Parietal lobe (tissue), 1 donor: ENCODE results near the gene POLR2E. TPM values are rescaled to one million over a fixed set of nuclear protein-coding genes. Genes with fewer than 3 reads are reported as not detected.

Experiments used
- total RNA-seq: library from RNA; depleted of rRNA; stranded (reverse); fragments of >200 nt; gene quantifications from one replicate; pipeline ENCODE4 v1.2.3, GENCODE V29; 2014

The POLR2E gene
- 37.6 TPM for total RNA-seq

DNA sequence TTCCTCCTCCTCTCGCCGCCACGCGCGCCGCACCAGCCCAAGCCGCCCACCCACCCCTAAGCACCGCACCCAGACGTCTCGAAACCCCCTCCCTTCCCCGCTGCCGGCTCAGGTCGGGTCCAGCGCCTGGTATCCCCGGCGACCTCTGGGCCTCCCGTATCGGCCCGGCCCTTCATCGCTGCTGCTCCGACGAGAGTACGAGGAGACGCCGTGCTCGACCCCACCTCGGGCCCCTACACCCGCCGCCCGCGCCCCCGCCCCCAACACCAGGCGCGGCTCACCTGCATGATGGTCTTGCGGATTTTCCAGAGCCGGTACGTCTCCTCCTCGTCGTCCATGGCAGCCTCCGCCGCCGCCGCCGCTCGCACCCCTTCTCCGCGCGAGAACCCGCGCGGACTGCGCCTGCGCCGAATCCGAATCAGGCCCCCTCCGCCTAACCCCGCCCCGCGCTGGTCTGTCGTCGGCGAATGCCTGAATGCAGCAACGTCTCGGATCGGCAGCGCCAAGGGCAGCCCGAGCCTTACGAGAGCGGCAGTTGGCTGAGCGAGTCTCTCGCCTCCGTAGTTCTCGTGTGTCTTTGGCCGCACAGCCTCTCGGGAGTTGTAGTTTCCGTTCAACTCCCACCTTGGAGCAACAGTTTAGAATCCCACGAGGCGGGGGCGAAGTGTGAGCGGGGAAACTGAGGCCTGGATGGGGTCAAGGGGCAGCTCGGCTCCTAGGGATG lies at the start of gene POLR2E:
Gene POLR2E (minus strand): TSS at position 398 of the 724 bp plus-strand sequence. CDS start 60 bp downstream, at position 338.

DNA sequence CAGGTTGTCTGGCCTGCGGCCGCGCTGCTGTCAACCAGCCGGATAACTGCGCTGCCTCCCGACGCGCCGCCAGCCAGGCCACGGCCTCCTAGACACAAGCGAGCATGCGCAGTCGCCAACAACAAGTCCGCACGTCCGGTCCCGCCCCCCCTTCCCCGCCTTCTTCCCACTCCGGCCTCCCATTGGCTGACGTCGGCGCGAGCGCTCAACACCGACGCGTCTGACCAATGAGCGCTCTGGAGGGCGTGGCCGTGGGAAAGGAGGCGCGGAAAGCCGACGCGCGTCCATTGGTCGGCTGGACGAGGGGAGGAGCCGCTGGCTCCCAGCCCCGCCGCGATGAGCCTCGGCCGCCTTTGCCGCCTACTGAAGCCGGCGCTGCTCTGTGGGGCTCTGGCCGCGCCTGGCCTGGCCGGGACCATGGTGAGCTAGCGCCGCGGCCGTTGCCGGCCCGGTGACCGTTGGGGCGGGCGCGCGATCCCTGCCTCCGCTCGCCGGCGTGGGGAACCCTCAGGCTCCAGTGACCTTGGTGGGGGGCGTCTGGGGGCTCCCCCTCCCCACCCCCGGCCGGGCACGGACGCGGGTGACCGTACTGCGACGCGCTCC lies 8.6 kb upstream of the POLR2E start, which contains the start of gene GPX4:
Gene GPX4 (plus strand): TSS at position 287 of the 603 bp plus-strand sequence. CDS start 50 bp downstream, at position 337.

DNA sequence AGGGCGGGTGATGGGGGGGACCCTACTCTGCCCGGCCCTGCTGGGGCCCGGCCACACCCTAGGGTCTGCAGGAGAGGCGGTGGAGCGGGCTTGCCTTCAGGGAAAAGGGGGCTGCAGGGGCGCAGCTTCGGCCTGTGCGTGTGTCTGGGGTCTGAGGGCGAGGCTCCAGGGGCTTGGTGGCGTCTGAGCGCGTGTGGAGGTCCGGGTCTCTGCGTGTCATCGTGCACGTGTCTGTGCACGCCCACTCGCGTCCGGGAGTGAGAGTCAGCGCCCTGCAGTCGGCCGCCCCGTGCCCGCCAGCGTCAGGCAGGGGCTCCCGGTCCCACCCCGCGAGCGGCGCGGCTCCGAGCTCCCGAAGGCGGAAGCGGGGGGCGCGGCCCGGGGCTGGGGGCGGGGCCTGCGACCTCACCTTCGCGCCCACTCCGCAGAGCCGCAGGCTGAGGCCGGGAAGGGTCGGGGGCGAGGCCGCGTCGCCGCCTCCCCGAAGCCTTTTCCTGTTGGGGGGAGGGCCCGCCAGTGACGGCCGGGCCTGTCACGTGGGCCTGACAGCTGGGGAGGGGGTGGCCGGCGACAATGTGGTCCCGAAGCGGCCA lies 28.3 kb downstream of the POLR2E start, which contains the start of gene ARHGAP45:
Gene ARHGAP45 (plus strand): TSS at position 420 of the 593 bp plus-strand sequence. CDS start 239 bp downstream, outside the sequence.

DNA sequence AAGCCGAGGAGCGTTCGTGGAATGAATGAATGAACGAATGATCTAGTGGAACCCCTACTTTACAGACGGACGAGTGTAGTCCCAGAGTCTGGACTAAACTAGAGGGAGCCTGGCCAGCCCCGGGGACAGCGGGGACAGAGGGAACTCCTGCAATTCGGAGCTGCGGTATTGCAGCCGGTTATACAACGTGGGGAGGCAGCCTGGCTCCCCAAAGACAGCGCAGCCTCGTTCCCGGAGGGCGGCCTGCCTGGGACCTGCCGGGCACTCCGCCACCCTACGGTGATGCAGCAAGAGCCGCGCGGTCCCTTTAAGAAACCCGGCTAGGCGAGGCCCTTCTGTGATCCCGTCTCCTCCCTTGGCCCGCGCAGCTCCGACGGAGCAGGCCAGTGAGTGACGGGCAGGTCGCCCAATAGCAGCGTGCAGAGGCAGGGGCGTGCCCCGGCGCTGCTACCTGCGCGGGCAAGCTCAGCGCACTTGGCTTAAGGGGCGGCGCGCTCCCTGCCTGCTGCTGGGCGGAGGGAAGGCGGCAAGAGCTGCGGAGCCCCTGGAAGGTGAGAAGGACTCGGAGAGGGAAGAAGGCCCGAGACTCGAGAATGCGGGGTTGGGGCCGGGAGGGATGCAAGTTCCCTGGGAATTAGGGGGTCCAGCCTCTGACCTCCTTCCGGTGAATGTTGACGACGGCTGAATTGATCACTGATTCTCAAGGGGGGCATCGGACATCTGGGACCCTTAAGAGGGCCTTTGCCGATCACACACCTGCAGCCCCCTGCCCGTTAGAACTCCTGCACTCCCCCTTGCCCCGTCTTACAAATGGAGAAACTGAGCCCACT lies 55.3 kb downstream of the POLR2E start, which contains the start of gene ABCA7:
Gene ABCA7 (plus strand): TSS at position 462 of the 830 bp plus-strand sequence. CDS start 1,255 bp downstream, outside the sequence.

Other genes with a start within 250 kb of the POLR2E start
- not detected for gene ELANE, start 243.1 kb downstream of the POLR2E start, total RNA-seq
- gene CFD, start 235.7 kb downstream of the POLR2E start, total RNA-seq, result 0.31 TPM
- gene MED16, start 202.2 kb downstream of the POLR2E start, total RNA-seq, result 35.4 TPM
- gene RNU6-9, start 201.9 kb downstream of the POLR2E start, total RNA-seq, result not detected
- 29.1 TPM for gene R3HDM4, start 182.2 kb downstream of the POLR2E start, total RNA-seq
- gene KISS1R, start 178.0 kb downstream of the POLR2E start, total RNA-seq, result not detected
- 11.3 TPM for gene ARID3A, start 169.3 kb downstream of the POLR2E start, total RNA-seq
- gene WDR18, start 111.0 kb downstream of the POLR2E start, total RNA-seq, result 36.0 TPM
- not detected for gene GRIN3B, start 95.0 kb downstream of the POLR2E start, total RNA-seq
- gene TMEM259, start 74.3 kb downstream of the POLR2E start, total RNA-seq, result 59.8 TPM
- not detected for gene RNU6-2, start 73.9 kb downstream of the POLR2E start, total RNA-seq
- 6.3 TPM for gene CNN2, start 68.8 kb downstream of the POLR2E start, total RNA-seq
- gene ABCA7, start 55.3 kb downstream of the POLR2E start, total RNA-seq, result 4.4 TPM
- gene ARHGAP45, start 28.2 kb downstream of the POLR2E start, total RNA-seq, result 2.8 TPM
- 107 TPM for gene GPX4, start 8.6 kb upstream of the POLR2E start, total RNA-seq
- 8.1 TPM for gene SBNO2, start 78.9 kb upstream of the POLR2E start, total RNA-seq
- 43.2 TPM for gene STK11, start 110.4 kb upstream of the POLR2E start, total RNA-seq
- gene CBARP, start 142.6 kb upstream of the POLR2E start, total RNA-seq, result 15.3 TPM
- gene ATP5F1D, start 146.4 kb upstream of the POLR2E start, total RNA-seq, result 15.7 TPM
- 24.4 TPM for gene MIDN, start 153.2 kb upstream of the POLR2E start, total RNA-seq
- 380 TPM for gene CIRBP, start 174.0 kb upstream of the POLR2E start, total RNA-seq
- gene FAM174C, start 180.2 kb upstream of the POLR2E start, total RNA-seq, result 8.1 TPM
- 7.5 TPM for gene EFNA2, start 190.5 kb upstream of the POLR2E start, total RNA-seq